ENCODE measurements around the gene LMNTD1.
A peak's percentile ranks its signal among the peaks of the same experiment; 100 is the strongest.
"Not testable (repeated sequence)": the region's sequence is repeated elsewhere in the genome, so short reads cannot be mapped to it uniquely, and the experiment has no call there.

The LMNTD1 gene

GRCh38 chr12:25488956-25489870 is 63.9 kb downstream of the LMNTD1 start:
- not testable (repeated sequence) for DNase-seq

GRCh38 chr12:25482625-25483024 is 70.5 kb downstream of the LMNTD1 start:
- DNase-seq = peak; percentile 20

- no peak for DNase-seq
Observed at GRCh38 chr12:25480145-25480544, 72.9 kb downstream of the LMNTD1 start.

GRCh38 chr12:25477217-25477616 is 75.9 kb downstream of the LMNTD1 start:
- DNase-seq = no peak

- no peak for DNase-seq
Observed at GRCh38 chr12:25472453-25472852, 80.6 kb downstream of the LMNTD1 start.

- no peak for DNase-seq
Observed at GRCh38 chr12:25469861-25470260, 83.2 kb downstream of the LMNTD1 start.

GRCh38 chr12:25469368-25469767 is 83.7 kb downstream of the LMNTD1 start:
- DNase-seq = no peak

- DNase-seq = no peak
Observed at GRCh38 chr12:25463521-25463920, 89.6 kb downstream of the LMNTD1 start.

- DNase-seq = no peak
Observed at GRCh38 chr12:25463005-25463404, 90.1 kb downstream of the LMNTD1 start.

- no peak for DNase-seq
Observed at GRCh38 chr12:25459541-25459951, 93.5 kb downstream of the LMNTD1 start.

- peak; percentile 98 for DNase-seq
Observed at GRCh38 chr12:25458047-25458552, 95.0 kb downstream of the LMNTD1 start.

GRCh38 chr12:25456474-25456873 is 96.6 kb downstream of the LMNTD1 start:
- DNase-seq = no peak

- peak; percentile 19 for DNase-seq
Observed at GRCh38 chr12:25455696-25456095, 97.4 kb downstream of the LMNTD1 start.

GRCh38 chr12:25449007-25449406 is 104.1 kb downstream of the LMNTD1 start:
- DNase-seq = no peak

- no peak for DNase-seq
Observed at GRCh38 chr12:25447046-25447445, 106.0 kb downstream of the LMNTD1 start.

- peak; percentile 66 for DNase-seq
Observed at GRCh38 chr12:25438638-25439037, 114.4 kb downstream of the LMNTD1 start.

- peak; percentile 81 for DNase-seq
Observed at GRCh38 chr12:25436206-25437030, 116.7 kb downstream of the LMNTD1 start.

GRCh38 chr12:25435431-25435830 is 117.7 kb downstream of the LMNTD1 start:
- DNase-seq = no peak

- DNase-seq = no peak
Observed at GRCh38 chr12:25434515-25434914, 118.6 kb downstream of the LMNTD1 start.

- peak; percentile 22 for DNase-seq
Observed at GRCh38 chr12:25433581-25434325, 119.3 kb downstream of the LMNTD1 start.

- DNase-seq = no peak
Observed at GRCh38 chr12:25433024-25433423, 120.1 kb downstream of the LMNTD1 start.
